NB4 (cell line): ENCODE measurements around the gene STK11IP.

Source experiments
- DNase-seq: peaks from one replicate; pipeline ENCODE4 v3.0.0; 2010; ENCODE audit warnings: low read depth
- H3K4me3 ChIP-seq: one replicate; pipeline ENCODE4 v1.5.1; 2011; ENCODE audit warnings: mild to moderate bottlenecking, low read depth, low read length, moderate library complexity
- CTCF ChIP-seq: IDR thresholded peaks from one replicate; pipeline ENCODE4 v1.5.1; 2012; ENCODE audit warnings: low read depth, low read length
- MAX ChIP-seq: IDR thresholded peaks from 2 replicates; pipeline ENCODE4 v1.6.1; 2011; ENCODE audit warnings: low read depth, low read length
- MYC ChIP-seq: IDR thresholded peaks from 2 replicates; pipeline ENCODE4 v1.6.1; 2011; ENCODE audit warnings: low read depth, low read length
- POLR2A ChIP-seq: IDR thresholded peaks from 2 replicates; pipeline ENCODE4 v1.6.1; 2011; ENCODE audit warnings: mild to moderate bottlenecking; ENCODE audit not compliant: insufficient read length; ENCODE audit errors: extremely low read depth

The STK11IP gene

GRCh38 chr2:219622472-219622871 lies 24.8 kb downstream of the STK11IP start:
- no peak overlapping the region for H3K4me3 ChIP-seq
- DNase-seq = no peak
- no peak for TF ChIP-seq POLR2A
- no peak for TF ChIP-seq MYC
- no peak for TF ChIP-seq CTCF
- TF ChIP-seq MAX = no peak

- no peak overlapping the region for H3K4me3 ChIP-seq
- no peak for DNase-seq
- TF ChIP-seq MYC (no peak), CTCF (no peak)
Measured at GRCh38 chr2:219624565-219624964, 26.9 kb downstream of the STK11IP start.

GRCh38 chr2:219625179-219625578 lies 27.5 kb downstream of the STK11IP start:
- TF ChIP-seq CTCF (no peak), MAX (no peak), POLR2A (no peak), MYC (no peak)
- H3K4me3 ChIP-seq = no peak overlapping the region
- no peak for DNase-seq

- no peak for TF ChIP-seq MAX
- TF ChIP-seq CTCF = no peak
- no peak overlapping the region for H3K4me3 ChIP-seq
- DNase-seq = no peak
Measured at GRCh38 chr2:219626540-219626939, 28.9 kb downstream of the STK11IP start.

- TF ChIP-seq POLR2A (no peak), CTCF (no peak), MAX (no peak), MYC (no peak)
- no peak for DNase-seq
- no peak within 1 kb of the TSS for H3K4me3 ChIP-seq
Measured at GRCh38 chr2:219627103-219628100, 29.7 kb downstream of the STK11IP start, which contains the start of gene SLC4A3. Gene SLC4A3 (plus strand): TSS chr2:219627630. CDS start chr2:219627993, 363 bp downstream.
